WTC11 (cell line): ENCODE measurements around the gene UQCRC2. TPM values are rescaled to one million over a fixed set of nuclear protein-coding genes. Genes with fewer than 3 reads are reported as not detected.

ENCODE experiments used
- ATAC-seq: fragments of 200-7000 bp; cut with Tn5 transposase; 2 replicates; pipeline ENCODE4 v1.10.0; 2021; ENCODE audit warnings: mild to moderate bottlenecking, moderate library complexity
- CTCF ChIA-PET: fragments of 300-600 bp; sonication (Branson Sonifier 250); formaldehyde crosslinking; loops from one replicate; lab custom pipeline; 2021; ENCODE audit warnings: antibody characterized with exemption; lab: Charles Lee
- POLR2A ChIA-PET: fragments of 350-600 bp; sonication (Branson Sonifier 250); formaldehyde crosslinking; loops from one replicate; lab custom pipeline; 2021; ENCODE audit warnings: antibody characterized with exemption; lab: Charles Lee
- DNase-seq: peaks from one replicate; pipeline ENCODE4 v3.0.0; 2021; ENCODE audit warnings: low spot score
- H3K27ac Mint-ChIP-seq: 2 replicates; pipeline ENCODE4 v1.8.0; 2021; ENCODE audit warnings: mixed read lengths
- H3K27me3 Mint-ChIP-seq: 2 replicates; pipeline ENCODE4 v1.8.0; 2021; ENCODE audit warnings: low read depth, mild to moderate bottlenecking, moderate library complexity, mixed read lengths
- H3K36me3 Mint-ChIP-seq: 2 replicates; pipeline ENCODE4 v1.8.0; 2021; ENCODE audit warnings: mixed read lengths
- H3K4me1 Mint-ChIP-seq: 2 replicates; pipeline ENCODE4 v1.8.0; 2022; ENCODE audit warnings: mixed read lengths
- H3K4me3 Mint-ChIP-seq: 2 replicates; pipeline ENCODE4 v1.8.0; 2021; ENCODE audit warnings: mild to moderate bottlenecking, moderate library complexity, mixed read lengths
- H3K9me3 Mint-ChIP-seq: 2 replicates; pipeline ENCODE4 v1.8.0; 2021; ENCODE audit warnings: mixed read lengths
- CREB1 ChIP-seq: sonication (generic); formaldehyde crosslinking; IDR thresholded peaks from 2 replicates; pipeline ENCODE4 v1.8.0; 2023; ENCODE audit warnings: mild to moderate bottlenecking, missing genetic modification reagents
- CTCF ChIP-seq: fragments of 200-600 bp; IDR thresholded peaks from 2 replicates; pipeline ENCODE4 v1.8.0; 2022; ENCODE audit warnings: antibody characterized with exemption
- EMX1 ChIP-seq: fragments of 250-450 bp; sonication (Bioruptor Pico); IDR thresholded peaks from 2 replicates; pipeline ENCODE4 v1.8.0; 2021; ENCODE audit warnings: mild to moderate bottlenecking
- ETV6 ChIP-seq: sonication (generic); formaldehyde crosslinking; IDR thresholded peaks from 2 replicates; pipeline ENCODE4 v1.8.1; 2022; ENCODE audit warnings: mild to moderate bottlenecking, missing genetic modification reagents
- GABPB1 ChIP-seq: sonication (generic); formaldehyde crosslinking; IDR thresholded peaks from 2 replicates; pipeline ENCODE4 v1.8.1; 2023; ENCODE audit warnings: mild to moderate bottlenecking, missing genetic modification reagents
- HMGA2 ChIP-seq: fragments of 250-450 bp; sonication (Bioruptor Pico); IDR thresholded peaks from 2 replicates; pipeline ENCODE4 v1.4.0; 2021; ENCODE audit warnings: mild to moderate bottlenecking, moderate library complexity
- MXD4 ChIP-seq: fragments of 250-450 bp; sonication (Bioruptor Pico); IDR thresholded peaks from 2 replicates; pipeline ENCODE4 v1.8.0; 2021; ENCODE audit warnings: mild to moderate bottlenecking, moderate library complexity, borderline replicate concordance
- NFE2L1 ChIP-seq: sonication (generic); formaldehyde crosslinking; IDR thresholded peaks from 2 replicates; pipeline ENCODE4 v1.8.1; 2023; ENCODE audit warnings: missing genetic modification reagents
- OVOL2 ChIP-seq: fragments of 250-450 bp; sonication (Bioruptor Pico); IDR thresholded peaks from 2 replicates; pipeline ENCODE4 v1.9.0; 2021; ENCODE audit warnings: mild to moderate bottlenecking, borderline replicate concordance
- PRDM15 ChIP-seq: sonication (generic); formaldehyde crosslinking; IDR thresholded peaks from 2 replicates; pipeline ENCODE4 v1.8.0; 2022; ENCODE audit warnings: missing genetic modification reagents
- TP53 ChIP-seq: sonication (generic); formaldehyde crosslinking; IDR thresholded peaks from 2 replicates; pipeline ENCODE4 v1.8.1; 2023; ENCODE audit warnings: mild to moderate bottlenecking, missing genetic modification reagents
- ZNF416 ChIP-seq: fragments of 250-450 bp; sonication (Bioruptor Pico); IDR thresholded peaks from 2 replicates; pipeline ENCODE4 v1.9.0; 2021; ENCODE audit warnings: mild to moderate bottlenecking, inconsistent platforms
- total RNA-seq: library from RNA; stranded (reverse); gene quantifications from 3 replicates; pipeline ENCODE4 v1.2.3, GENCODE V29; 2021
- TF ChIP-seq, protein P1 (sequence below): fragments of 250-450 bp; sonication (Bioruptor Pico); IDR thresholded peaks from 2 replicates; pipeline ENCODE4 v1.9.0; 2021; ENCODE audit warnings: mild to moderate bottlenecking, borderline replicate concordance
- TF ChIP-seq, protein P2 (sequence below): sonication (generic); formaldehyde crosslinking; IDR thresholded peaks from 2 replicates; pipeline ENCODE4 v1.8.1; 2022; ENCODE audit warnings: low read depth, mild to moderate bottlenecking, moderate library complexity, missing genetic modification reagents, borderline replicate concordance
- TF ChIP-seq, protein P3 (sequence below): fragments of 250-450 bp; sonication (Bioruptor Pico); IDR thresholded peaks from 2 replicates; pipeline ENCODE4 v1.9.0; 2021; ENCODE audit warnings: mild to moderate bottlenecking

UQCRC2 gene
- total RNA-seq, 1 experiment from 2014 or later = 197 TPM

GRCh38 chr16:21987498-21987897 is 34.3 kb downstream of the UQCRC2 start:
- no peak for DNase-seq
- peaks cover 5% of the 10 kb centered on the region; the same call in 1 of the 2 replicates for H3K4me1 Mint-ChIP-seq
- POLR2A ChIA-PET = no interaction called here
- TF ChIP-seq HMGA2 (CRISPR knock-in tag) = no peak
- TF ChIP-seq MXD4 (CRISPR knock-in tag) = no peak
- TF ChIP-seq, protein P1, sequence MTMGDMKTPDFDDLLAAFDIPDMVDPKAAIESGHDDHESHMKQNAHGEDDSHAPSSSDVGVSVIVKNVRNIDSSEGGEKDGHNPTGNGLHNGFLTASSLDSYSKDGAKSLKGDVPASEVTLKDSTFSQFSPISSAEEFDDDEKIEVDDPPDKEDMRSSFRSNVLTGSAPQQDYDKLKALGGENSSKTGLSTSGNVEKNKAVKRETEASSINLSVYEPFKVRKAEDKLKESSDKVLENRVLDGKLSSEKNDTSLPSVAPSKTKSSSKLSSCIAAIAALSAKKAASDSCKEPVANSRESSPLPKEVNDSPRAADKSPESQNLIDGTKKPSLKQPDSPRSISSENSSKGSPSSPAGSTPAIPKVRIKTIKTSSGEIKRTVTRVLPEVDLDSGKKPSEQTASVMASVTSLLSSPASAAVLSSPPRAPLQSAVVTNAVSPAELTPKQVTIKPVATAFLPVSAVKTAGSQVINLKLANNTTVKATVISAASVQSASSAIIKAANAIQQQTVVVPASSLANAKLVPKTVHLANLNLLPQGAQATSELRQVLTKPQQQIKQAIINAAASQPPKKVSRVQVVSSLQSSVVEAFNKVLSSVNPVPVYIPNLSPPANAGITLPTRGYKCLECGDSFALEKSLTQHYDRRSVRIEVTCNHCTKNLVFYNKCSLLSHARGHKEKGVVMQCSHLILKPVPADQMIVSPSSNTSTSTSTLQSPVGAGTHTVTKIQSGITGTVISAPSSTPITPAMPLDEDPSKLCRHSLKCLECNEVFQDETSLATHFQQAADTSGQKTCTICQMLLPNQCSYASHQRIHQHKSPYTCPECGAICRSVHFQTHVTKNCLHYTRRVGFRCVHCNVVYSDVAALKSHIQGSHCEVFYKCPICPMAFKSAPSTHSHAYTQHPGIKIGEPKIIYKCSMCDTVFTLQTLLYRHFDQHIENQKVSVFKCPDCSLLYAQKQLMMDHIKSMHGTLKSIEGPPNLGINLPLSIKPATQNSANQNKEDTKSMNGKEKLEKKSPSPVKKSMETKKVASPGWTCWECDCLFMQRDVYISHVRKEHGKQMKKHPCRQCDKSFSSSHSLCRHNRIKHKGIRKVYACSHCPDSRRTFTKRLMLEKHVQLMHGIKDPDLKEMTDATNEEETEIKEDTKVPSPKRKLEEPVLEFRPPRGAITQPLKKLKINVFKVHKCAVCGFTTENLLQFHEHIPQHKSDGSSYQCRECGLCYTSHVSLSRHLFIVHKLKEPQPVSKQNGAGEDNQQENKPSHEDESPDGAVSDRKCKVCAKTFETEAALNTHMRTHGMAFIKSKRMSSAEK (CRISPR knock-in tag) = no peak
- TF ChIP-seq PRDM15 (CRISPR knock-in tag) = no peak
- no peak for TF ChIP-seq OVOL2 (CRISPR knock-in tag)
- no peak for TF ChIP-seq NFE2L1 (CRISPR knock-in tag)
- TF ChIP-seq ZNF416 (CRISPR knock-in tag) = no peak
- TF ChIP-seq EMX1 (CRISPR knock-in tag) = no peak
- TF ChIP-seq GABPB1 = no peak
- TF ChIP-seq CREB1 (CRISPR knock-in tag) = no peak
- TF ChIP-seq, protein P2, sequence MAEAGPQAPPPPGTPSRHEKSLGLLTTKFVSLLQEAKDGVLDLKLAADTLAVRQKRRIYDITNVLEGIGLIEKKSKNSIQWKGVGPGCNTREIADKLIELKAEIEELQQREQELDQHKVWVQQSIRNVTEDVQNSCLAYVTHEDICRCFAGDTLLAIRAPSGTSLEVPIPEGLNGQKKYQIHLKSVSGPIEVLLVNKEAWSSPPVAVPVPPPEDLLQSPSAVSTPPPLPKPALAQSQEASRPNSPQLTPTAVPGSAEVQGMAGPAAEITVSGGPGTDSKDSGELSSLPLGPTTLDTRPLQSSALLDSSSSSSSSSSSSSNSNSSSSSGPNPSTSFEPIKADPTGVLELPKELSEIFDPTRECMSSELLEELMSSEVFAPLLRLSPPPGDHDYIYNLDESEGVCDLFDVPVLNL (CRISPR knock-in tag) = no peak
- TF ChIP-seq, protein P3, sequence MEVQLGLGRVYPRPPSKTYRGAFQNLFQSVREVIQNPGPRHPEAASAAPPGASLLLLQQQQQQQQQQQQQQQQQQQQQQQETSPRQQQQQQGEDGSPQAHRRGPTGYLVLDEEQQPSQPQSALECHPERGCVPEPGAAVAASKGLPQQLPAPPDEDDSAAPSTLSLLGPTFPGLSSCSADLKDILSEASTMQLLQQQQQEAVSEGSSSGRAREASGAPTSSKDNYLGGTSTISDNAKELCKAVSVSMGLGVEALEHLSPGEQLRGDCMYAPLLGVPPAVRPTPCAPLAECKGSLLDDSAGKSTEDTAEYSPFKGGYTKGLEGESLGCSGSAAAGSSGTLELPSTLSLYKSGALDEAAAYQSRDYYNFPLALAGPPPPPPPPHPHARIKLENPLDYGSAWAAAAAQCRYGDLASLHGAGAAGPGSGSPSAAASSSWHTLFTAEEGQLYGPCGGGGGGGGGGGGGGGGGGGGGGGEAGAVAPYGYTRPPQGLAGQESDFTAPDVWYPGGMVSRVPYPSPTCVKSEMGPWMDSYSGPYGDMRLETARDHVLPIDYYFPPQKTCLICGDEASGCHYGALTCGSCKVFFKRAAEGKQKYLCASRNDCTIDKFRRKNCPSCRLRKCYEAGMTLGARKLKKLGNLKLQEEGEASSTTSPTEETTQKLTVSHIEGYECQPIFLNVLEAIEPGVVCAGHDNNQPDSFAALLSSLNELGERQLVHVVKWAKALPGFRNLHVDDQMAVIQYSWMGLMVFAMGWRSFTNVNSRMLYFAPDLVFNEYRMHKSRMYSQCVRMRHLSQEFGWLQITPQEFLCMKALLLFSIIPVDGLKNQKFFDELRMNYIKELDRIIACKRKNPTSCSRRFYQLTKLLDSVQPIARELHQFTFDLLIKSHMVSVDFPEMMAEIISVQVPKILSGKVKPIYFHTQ (CRISPR knock-in tag) = no peak
- TF ChIP-seq ETV6 (CRISPR knock-in tag) = no peak
- TF ChIP-seq TP53 (CRISPR knock-in tag) = no peak
- TF ChIP-seq CTCF = no peak
- H3K9me3 Mint-ChIP-seq = no peaks in the 10 kb centered on the region
- ATAC-seq = no peak
- CTCF ChIA-PET = interaction anchor here (0.8 to 1.0 kb wide), 2 partner anchors 90 to 201 kb away, joined by 3 to 4 read pairs; no protein-coding TSS in a partner anchor
- H3K27ac Mint-ChIP-seq = peak overlapping the region; percentile 9
- H3K27me3 Mint-ChIP-seq = no peaks in the 10 kb centered on the region
- H3K4me3 Mint-ChIP-seq = no peak overlapping the region
- peaks cover 22% of the 10 kb centered on the region for H3K36me3 Mint-ChIP-seq
